ENCODE data around the gene LRRC14B.

LRRC14B gene

GRCh38 chr5:187617-188451 is 3.5 kb upstream of the LRRC14B start:
- no peak for DNase-seq (ENCODE audit: low read depth)
- TF ChIP-seq, protein P1, sequence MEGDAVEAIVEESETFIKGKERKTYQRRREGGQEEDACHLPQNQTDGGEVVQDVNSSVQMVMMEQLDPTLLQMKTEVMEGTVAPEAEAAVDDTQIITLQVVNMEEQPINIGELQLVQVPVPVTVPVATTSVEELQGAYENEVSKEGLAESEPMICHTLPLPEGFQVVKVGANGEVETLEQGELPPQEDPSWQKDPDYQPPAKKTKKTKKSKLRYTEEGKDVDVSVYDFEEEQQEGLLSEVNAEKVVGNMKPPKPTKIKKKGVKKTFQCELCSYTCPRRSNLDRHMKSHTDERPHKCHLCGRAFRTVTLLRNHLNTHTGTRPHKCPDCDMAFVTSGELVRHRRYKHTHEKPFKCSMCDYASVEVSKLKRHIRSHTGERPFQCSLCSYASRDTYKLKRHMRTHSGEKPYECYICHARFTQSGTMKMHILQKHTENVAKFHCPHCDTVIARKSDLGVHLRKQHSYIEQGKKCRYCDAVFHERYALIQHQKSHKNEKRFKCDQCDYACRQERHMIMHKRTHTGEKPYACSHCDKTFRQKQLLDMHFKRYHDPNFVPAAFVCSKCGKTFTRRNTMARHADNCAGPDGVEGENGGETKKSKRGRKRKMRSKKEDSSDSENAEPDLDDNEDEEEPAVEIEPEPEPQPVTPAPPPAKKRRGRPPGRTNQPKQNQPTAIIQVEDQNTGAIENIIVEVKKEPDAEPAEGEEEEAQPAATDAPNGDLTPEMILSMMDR (IDR thresholded peaks at IDR 0.05; ENCODE audit: low read length, missing control alignments), result no peak
- H3K4me3 ChIP-seq (replicated peaks; ENCODE audit: low read depth, low read length), result no peak overlapping the region

DNA sequence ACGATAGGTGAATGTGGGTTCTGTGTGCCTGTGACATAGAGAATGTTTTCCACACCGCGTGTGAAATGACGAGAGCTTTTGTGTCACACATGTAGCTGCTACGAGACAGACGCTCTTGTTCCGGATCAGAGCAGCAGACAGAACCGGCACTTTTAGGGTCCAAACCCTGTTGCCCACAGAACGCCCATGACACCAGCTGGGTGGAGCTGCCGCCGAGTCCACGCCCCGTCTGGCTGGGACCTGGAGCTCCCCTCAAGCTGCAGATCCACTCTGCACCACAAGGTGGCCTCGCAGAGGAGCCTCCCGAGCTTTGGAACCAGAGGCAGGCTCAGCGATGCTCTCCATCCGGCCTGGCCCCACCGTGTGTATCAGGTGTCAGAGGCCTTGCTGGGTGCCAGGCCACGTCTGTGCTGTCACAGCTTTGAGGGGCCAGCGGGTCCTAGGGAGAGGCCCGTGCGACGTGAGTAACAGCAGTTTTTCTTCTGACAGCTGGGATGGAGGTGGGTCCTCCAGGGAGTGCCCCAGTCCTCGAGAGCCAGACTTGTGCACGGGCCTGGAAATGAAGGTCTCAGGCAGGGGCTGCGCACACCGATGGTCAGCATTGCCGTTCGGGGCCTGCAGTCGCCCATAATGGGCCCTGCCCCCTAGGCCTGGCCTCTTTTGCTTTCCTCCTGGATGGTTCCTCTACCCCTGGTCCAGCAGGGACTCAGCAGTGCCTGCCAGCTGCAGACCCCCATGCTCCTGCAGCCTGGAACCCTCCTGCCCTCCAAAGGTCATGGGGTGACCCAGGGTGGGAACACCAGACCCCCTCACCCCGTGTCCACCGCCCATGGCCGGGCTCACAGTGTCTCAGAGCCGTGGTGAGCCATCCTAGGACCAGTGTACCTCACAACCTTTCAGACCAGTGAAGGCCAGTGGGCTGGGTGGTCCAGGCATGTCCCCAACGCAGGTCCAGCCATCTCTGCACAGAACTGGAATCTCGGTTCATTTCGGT is 2.5 kb upstream of the LRRC14B start:
- H3K4me3 ChIP-seq (replicated peaks; ENCODE audit: low read depth, low read length), result peak overlapping the region; percentile 27
- peak; percentile 83 for DNase-seq (ENCODE audit: low read depth)
- TF ChIP-seq, protein P1 (IDR thresholded peaks at IDR 0.05; ENCODE audit: low read length, missing control alignments), result peak; percentile 91

DNA sequence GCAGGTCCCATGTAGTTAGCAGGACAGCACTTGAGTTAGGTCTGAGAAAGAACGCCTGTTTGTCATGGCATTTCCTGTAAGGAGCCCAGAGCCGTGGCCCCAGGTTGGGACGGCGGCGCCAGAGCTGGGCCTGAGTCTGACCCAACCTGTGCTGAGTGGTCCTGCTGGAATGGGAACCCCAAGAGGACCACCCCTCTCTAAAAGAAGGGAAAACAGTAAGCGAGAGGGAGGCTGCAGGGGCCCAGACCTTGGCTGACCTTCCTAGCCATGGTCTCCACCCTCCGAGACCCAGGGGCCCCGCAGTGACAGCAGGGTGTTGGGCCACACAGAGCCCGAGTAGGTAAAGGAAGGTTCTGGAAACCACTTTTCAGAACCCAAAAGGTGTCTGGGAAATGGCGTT is 1.8 kb upstream of the LRRC14B start:
- H3K4me3 ChIP-seq (replicated peaks; ENCODE audit: low read depth, low read length), result no peak overlapping the region
- DNase-seq (ENCODE audit: low read depth), result no peak
- TF ChIP-seq, protein P1 (IDR thresholded peaks at IDR 0.05; ENCODE audit: low read length, missing control alignments), result no peak

GRCh38 chr5:189976-190365 is 1.3 kb upstream of the LRRC14B start:
- TF ChIP-seq, protein P1 (IDR thresholded peaks at IDR 0.05; ENCODE audit: low read length, missing control alignments), result no peak
- DNase-seq (ENCODE audit: low read depth), result no peak
- H3K4me3 ChIP-seq (replicated peaks; ENCODE audit: low read depth, low read length), result no peak overlapping the region

DNA sequence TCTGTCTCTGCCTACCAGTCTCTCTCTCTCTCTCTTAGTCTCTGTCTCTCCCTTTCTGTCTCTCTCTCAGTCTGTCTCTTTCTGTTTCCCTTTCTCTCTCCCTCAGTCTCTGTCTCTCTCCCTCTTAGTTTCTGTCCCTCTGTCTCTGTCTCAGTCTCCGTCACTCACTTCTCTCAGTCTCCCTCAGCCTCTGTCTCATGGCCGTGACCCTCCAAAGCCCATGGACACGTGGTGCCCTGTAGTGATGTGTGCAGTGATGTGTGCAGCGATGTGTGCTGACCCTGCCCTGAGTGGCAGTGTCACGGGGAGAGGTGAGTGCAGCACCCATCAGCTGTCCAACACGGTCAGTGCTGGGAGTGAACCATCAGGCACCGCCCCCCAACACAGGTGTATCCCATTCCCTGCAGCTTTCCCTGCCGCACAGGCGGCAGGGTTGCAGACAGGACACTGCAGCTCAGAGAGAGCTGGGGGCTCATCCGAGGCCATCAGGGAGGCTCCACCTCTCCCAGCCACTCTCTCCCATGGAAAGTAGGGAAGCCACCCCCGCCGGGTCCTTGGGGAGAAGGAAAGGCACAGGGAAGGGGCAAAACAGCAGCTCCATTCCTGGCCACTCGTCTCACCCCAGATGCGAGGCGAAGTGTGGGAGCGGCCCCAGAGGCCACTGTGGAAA is 794 bp upstream of the LRRC14B start:
- H3K4me3 ChIP-seq (replicated peaks; ENCODE audit: low read depth, low read length), result no peak overlapping the region
- TF ChIP-seq, protein P1 (IDR thresholded peaks at IDR 0.05; ENCODE audit: low read length, missing control alignments), result no peak
- DNase-seq (ENCODE audit: low read depth), result no peak

DNA sequence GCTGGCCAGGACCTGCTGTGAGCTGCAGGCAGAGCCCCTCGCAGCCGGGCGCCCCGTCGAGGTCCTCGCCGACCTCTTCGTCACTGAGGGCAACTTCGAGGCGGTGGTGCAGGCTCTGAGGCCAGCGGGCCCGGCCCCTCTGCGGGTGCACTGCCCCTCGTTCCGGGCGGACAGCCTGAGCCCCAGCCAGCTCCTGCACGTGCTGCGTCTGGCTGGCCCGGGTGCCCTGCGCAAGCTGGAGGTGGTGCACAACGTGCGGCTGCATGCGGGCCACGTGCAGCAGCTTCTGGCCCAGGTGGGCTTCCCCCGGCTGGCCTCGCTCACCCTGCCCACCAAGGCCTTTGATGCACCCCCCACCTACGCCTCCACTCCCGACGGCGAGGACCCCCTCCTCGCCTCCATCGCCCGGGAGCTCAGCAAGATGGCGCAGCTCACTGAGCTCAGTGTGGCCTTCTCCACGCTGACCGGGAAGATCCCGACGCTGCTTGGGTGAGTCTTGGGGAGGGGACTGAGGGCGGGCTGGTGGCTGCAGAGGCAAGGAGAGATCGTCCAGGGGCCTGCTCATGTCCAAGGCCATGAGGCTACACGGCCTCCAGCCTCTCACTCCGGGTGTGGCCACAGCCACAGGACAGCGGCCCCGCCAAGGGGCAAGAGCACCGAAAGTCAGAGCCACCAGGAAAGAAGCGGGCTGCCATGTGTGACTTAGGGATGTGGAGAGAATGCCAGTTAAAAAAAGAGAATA is 825 bp downstream of the LRRC14B start:
- TF ChIP-seq, protein P1 (IDR thresholded peaks at IDR 0.05; ENCODE audit: low read length, missing control alignments), result no peak
- DNase-seq (ENCODE audit: low read depth), result no peak
- H3K4me3 ChIP-seq (replicated peaks; ENCODE audit: low read depth, low read length), result no peak overlapping the region
